WTC11 (cell line): ENCODE results near the gene OR10A4. TPM values are rescaled to one million over a fixed set of nuclear protein-coding genes. Genes with fewer than 3 reads are reported as not detected.
"Not testable (repeated sequence)": the region's sequence is repeated elsewhere in the genome, so short reads cannot be mapped to it uniquely, and the experiment has no call there.

ENCODE experiments used
- ATAC-seq: fragments of 200-7000 bp; cut with Tn5 transposase; 2 replicates; pipeline ENCODE4 v1.10.0; 2021; ENCODE audit warnings: mild to moderate bottlenecking, moderate library complexity
- CTCF ChIA-PET: fragments of 300-600 bp; sonication (Branson Sonifier 250); formaldehyde crosslinking; loops from one replicate; lab custom pipeline; 2021; ENCODE audit warnings: antibody characterized with exemption; lab: Charles Lee
- POLR2A ChIA-PET: fragments of 350-600 bp; sonication (Branson Sonifier 250); formaldehyde crosslinking; loops from one replicate; lab custom pipeline; 2021; ENCODE audit warnings: antibody characterized with exemption; lab: Charles Lee
- DNase-seq: peaks from one replicate; pipeline ENCODE4 v3.0.0; 2021; ENCODE audit warnings: low spot score
- H3K27ac Mint-ChIP-seq: 2 replicates; pipeline ENCODE4 v1.8.0; 2021; ENCODE audit warnings: mixed read lengths
- H3K27me3 Mint-ChIP-seq: 2 replicates; pipeline ENCODE4 v1.8.0; 2021; ENCODE audit warnings: low read depth, mild to moderate bottlenecking, moderate library complexity, mixed read lengths
- H3K36me3 Mint-ChIP-seq: 2 replicates; pipeline ENCODE4 v1.8.0; 2021; ENCODE audit warnings: mixed read lengths
- H3K4me1 Mint-ChIP-seq: 2 replicates; pipeline ENCODE4 v1.8.0; 2022; ENCODE audit warnings: mixed read lengths
- H3K4me3 Mint-ChIP-seq: 2 replicates; pipeline ENCODE4 v1.8.0; 2021; ENCODE audit warnings: mild to moderate bottlenecking, moderate library complexity, mixed read lengths
- H3K9me3 Mint-ChIP-seq: 2 replicates; pipeline ENCODE4 v1.8.0; 2021; ENCODE audit warnings: mixed read lengths
- EMX1 ChIP-seq: fragments of 250-450 bp; sonication (Bioruptor Pico); IDR thresholded peaks from 2 replicates; pipeline ENCODE4 v1.8.0; 2021; ENCODE audit warnings: mild to moderate bottlenecking
- HMGA2 ChIP-seq: fragments of 250-450 bp; sonication (Bioruptor Pico); IDR thresholded peaks from 2 replicates; pipeline ENCODE4 v1.4.0; 2021; ENCODE audit warnings: mild to moderate bottlenecking, moderate library complexity
- JUN ChIP-seq: sonication (generic); formaldehyde crosslinking; IDR thresholded peaks from 2 replicates; pipeline ENCODE4 v1.8.0; 2023; ENCODE audit warnings: mild to moderate bottlenecking, missing genetic modification reagents
- NFE2L1 ChIP-seq: sonication (generic); formaldehyde crosslinking; IDR thresholded peaks from 2 replicates; pipeline ENCODE4 v1.8.1; 2023; ENCODE audit warnings: missing genetic modification reagents
- ZNF121 ChIP-seq: sonication (generic); formaldehyde crosslinking; IDR thresholded peaks from 2 replicates; pipeline ENCODE4 v1.8.0; 2023; ENCODE audit warnings: missing genetic modification reagents
- ZNF263 ChIP-seq: sonication (generic); formaldehyde crosslinking; IDR thresholded peaks from 2 replicates; pipeline ENCODE4 v1.8.1; 2022; ENCODE audit warnings: low read depth, mild to moderate bottlenecking, moderate library complexity, missing genetic modification reagents
- ZNF396 ChIP-seq: fragments of 250-450 bp; sonication (Bioruptor Pico); IDR thresholded peaks from 2 replicates; pipeline ENCODE4 v1.8.0; 2021; ENCODE audit warnings: mild to moderate bottlenecking, moderate library complexity, borderline replicate concordance
- total RNA-seq: library from RNA; stranded (reverse); gene quantifications from 3 replicates; pipeline ENCODE4 v1.2.3, GENCODE V29; 2021
- TF ChIP-seq, protein P1 (sequence below): sonication (generic); formaldehyde crosslinking; IDR thresholded peaks from 2 replicates; pipeline ENCODE4 v1.8.1; 2022; ENCODE audit warnings: low read depth, mild to moderate bottlenecking, moderate library complexity, missing genetic modification reagents, borderline replicate concordance
- TF ChIP-seq, protein P2 (sequence below): sonication (generic); formaldehyde crosslinking; IDR thresholded peaks from 2 replicates; pipeline ENCODE4 v1.8.0; 2023; ENCODE audit warnings: missing genetic modification reagents, mild to moderate bottlenecking, borderline replicate concordance
- TF ChIP-seq, protein P3 (sequence below): sonication (generic); formaldehyde crosslinking; IDR thresholded peaks from 2 replicates; pipeline ENCODE4 v1.8.1; 2022; ENCODE audit warnings: mild to moderate bottlenecking, missing genetic modification reagents, moderate library complexity, borderline replicate concordance
- TF ChIP-seq, protein P4 (sequence below): sonication (generic); formaldehyde crosslinking; IDR thresholded peaks from 2 replicates; pipeline ENCODE4 v1.8.0; 2022; ENCODE audit warnings: mild to moderate bottlenecking, missing genetic modification reagents

Gene OR10A4
- total RNA-seq, 1 experiment from 2014 or later, result not detected

DNA sequence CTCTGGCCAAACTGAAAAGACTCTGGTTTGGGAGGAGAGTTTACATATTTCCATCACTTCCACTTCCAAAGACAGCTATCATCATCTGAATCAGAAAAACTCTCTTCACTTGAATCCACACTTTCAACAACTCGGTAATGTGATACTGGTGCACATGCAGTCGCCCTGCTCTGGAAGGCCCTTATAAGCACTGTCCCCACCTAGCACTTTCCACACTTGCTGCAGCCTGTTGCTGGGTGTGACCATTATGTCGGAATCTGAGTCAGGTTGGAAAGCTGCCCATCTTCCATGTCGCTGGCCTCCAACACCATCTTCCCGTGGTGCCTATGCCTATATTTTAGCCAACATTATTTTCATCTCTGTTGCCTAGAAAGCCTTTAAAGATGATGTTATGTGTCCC lies 32.1 kb upstream of the OR10A4 start:
- no peaks in the 10 kb centered on the region for H3K27me3 Mint-ChIP-seq
- H3K36me3 Mint-ChIP-seq, result peaks cover 3% of the 10 kb centered on the region; the same call in 1 of the 2 replicates
- ChIA-PET POLR2A (no interaction called here), CTCF (no interaction called here)
- H3K9me3 Mint-ChIP-seq, result peaks cover 43% of the 10 kb centered on the region
- ATAC-seq (no peak), DNase-seq (no peak)
- TF ChIP-seq NFE2L1 (no peak), JUN (CRISPR knock-in tag) (no peak), HMGA2 (no peak), ZNF121 (CRISPR knock-in tag) (no peak)
- TF ChIP-seq, protein P1, sequence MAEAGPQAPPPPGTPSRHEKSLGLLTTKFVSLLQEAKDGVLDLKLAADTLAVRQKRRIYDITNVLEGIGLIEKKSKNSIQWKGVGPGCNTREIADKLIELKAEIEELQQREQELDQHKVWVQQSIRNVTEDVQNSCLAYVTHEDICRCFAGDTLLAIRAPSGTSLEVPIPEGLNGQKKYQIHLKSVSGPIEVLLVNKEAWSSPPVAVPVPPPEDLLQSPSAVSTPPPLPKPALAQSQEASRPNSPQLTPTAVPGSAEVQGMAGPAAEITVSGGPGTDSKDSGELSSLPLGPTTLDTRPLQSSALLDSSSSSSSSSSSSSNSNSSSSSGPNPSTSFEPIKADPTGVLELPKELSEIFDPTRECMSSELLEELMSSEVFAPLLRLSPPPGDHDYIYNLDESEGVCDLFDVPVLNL (CRISPR knock-in tag), result no peak
- peaks cover 24% of the 10 kb centered on the region for H3K4me1 Mint-ChIP-seq
- no peak overlapping the region for H3K27ac Mint-ChIP-seq
- H3K4me3 Mint-ChIP-seq, result no peak overlapping the region

DNA sequence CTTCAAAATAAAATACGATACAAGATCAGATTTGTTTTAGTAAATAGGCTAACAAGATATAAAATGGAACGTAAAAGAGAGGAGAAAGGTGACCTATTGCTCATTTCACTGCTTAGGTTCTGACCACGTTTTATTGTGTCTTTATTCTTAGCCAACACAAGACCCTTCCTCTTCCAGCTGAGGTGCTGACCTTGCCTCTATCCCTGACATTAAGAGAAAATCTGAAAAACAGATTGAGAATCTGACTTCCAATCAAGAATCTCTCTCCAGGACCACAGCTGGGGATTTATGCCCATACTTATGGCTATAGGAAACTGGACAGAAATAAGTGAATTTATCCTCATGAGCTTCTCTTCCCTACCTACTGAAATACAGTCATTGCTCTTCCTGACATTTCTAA lies 31.0 kb upstream of the OR10A4 start, which contains the start of gene OR10A5:
Gene OR10A5, plus strand, starts transcription at position 301 of the 400 bp plus-strand sequence. Its CDS starts 0 bp downstream, at position 301.
- Mint-ChIP-seq H3K36me3 (peaks cover 4% of the 10 kb centered on the region; the same call in 1 of the 2 replicates), H3K9me3 (peaks cover 48% of the 10 kb centered on the region), H3K27ac (no peak within 1 kb of the TSS), H3K4me1 (peaks cover 24% of the 10 kb centered on the region), H3K4me3 (no peak within 1 kb of the TSS), H3K27me3 (no peaks in the 10 kb centered on the region)
- DNase-seq (no peak), ATAC-seq (no peak)
- CTCF ChIA-PET, result no interaction called here
- TF ChIP-seq ZNF263 (CRISPR knock-in tag), result no peak
- TF ChIP-seq, protein P2, sequence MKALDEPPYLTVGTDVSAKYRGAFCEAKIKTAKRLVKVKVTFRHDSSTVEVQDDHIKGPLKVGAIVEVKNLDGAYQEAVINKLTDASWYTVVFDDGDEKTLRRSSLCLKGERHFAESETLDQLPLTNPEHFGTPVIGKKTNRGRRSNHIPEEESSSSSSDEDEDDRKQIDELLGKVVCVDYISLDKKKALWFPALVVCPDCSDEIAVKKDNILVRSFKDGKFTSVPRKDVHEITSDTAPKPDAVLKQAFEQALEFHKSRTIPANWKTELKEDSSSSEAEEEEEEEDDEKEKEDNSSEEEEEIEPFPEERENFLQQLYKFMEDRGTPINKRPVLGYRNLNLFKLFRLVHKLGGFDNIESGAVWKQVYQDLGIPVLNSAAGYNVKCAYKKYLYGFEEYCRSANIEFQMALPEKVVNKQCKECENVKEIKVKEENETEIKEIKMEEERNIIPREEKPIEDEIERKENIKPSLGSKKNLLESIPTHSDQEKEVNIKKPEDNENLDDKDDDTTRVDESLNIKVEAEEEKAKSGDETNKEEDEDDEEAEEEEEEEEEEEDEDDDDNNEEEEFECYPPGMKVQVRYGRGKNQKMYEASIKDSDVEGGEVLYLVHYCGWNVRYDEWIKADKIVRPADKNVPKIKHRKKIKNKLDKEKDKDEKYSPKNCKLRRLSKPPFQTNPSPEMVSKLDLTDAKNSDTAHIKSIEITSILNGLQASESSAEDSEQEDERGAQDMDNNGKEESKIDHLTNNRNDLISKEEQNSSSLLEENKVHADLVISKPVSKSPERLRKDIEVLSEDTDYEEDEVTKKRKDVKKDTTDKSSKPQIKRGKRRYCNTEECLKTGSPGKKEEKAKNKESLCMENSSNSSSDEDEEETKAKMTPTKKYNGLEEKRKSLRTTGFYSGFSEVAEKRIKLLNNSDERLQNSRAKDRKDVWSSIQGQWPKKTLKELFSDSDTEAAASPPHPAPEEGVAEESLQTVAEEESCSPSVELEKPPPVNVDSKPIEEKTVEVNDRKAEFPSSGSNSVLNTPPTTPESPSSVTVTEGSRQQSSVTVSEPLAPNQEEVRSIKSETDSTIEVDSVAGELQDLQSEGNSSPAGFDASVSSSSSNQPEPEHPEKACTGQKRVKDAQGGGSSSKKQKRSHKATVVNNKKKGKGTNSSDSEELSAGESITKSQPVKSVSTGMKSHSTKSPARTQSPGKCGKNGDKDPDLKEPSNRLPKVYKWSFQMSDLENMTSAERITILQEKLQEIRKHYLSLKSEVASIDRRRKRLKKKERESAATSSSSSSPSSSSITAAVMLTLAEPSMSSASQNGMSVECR (CRISPR knock-in tag), result no peak
- TF ChIP-seq, protein P3, sequence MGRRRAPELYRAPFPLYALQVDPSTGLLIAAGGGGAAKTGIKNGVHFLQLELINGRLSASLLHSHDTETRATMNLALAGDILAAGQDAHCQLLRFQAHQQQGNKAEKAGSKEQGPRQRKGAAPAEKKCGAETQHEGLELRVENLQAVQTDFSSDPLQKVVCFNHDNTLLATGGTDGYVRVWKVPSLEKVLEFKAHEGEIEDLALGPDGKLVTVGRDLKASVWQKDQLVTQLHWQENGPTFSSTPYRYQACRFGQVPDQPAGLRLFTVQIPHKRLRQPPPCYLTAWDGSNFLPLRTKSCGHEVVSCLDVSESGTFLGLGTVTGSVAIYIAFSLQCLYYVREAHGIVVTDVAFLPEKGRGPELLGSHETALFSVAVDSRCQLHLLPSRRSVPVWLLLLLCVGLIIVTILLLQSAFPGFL (CRISPR knock-in tag), result no peak
- POLR2A ChIA-PET, result interaction anchor here (0.5 kb wide), 1 partner anchor 143 kb away, joined by 3 read pairs; no protein-coding TSS in a partner anchor

DNA sequence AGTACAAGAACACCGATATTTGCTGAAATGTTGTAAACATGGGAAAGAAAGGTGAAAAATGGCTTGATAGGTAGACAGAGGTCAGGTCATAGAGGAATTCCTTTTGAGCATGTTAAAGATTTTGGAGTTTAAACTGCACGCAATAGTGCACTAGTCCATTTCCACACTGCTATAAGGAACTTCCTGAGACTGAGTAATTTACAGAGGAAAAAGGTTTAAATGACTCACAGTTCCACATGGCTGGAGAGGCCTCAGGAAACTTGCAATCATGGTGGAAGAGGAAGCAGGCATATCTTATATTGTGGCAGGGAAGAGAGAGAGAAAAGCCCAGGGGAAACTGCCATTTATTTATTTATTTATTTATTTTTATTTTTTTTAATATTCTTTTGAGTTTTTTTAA lies 25.9 kb upstream of the OR10A4 start:
- Mint-ChIP-seq H3K4me3 (no peak overlapping the region), H3K27ac (no peak overlapping the region), H3K36me3 (peaks cover 21% of the 10 kb centered on the region), H3K27me3 (no peaks in the 10 kb centered on the region), H3K9me3 (peaks cover 65% of the 10 kb centered on the region), H3K4me1 (peaks cover 11% of the 10 kb centered on the region)
- TF ChIP-seq EMX1 (CRISPR knock-in tag) (no peak), ZNF396 (no peak)
- TF ChIP-seq, protein P4, sequence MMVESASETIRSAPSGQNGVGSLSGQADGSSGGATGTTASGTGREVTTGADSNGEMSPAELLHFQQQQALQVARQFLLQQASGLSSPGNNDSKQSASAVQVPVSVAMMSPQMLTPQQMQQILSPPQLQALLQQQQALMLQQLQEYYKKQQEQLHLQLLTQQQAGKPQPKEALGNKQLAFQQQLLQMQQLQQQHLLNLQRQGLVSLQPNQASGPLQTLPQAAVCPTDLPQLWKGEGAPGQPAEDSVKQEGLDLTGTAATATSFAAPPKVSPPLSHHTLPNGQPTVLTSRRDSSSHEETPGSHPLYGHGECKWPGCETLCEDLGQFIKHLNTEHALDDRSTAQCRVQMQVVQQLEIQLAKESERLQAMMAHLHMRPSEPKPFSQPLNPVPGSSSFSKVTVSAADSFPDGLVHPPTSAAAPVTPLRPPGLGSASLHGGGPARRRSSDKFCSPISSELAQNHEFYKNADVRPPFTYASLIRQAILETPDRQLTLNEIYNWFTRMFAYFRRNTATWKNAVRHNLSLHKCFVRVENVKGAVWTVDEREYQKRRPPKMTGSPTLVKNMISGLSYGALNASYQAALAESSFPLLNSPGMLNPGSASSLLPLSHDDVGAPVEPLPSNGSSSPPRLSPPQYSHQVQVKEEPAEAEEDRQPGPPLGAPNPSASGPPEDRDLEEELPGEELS (CRISPR knock-in tag), result no peak
- DNase-seq, result no peak
- CTCF ChIA-PET, result no interaction called here
- no peak for ATAC-seq
- POLR2A ChIA-PET, result no interaction called here

DNA sequence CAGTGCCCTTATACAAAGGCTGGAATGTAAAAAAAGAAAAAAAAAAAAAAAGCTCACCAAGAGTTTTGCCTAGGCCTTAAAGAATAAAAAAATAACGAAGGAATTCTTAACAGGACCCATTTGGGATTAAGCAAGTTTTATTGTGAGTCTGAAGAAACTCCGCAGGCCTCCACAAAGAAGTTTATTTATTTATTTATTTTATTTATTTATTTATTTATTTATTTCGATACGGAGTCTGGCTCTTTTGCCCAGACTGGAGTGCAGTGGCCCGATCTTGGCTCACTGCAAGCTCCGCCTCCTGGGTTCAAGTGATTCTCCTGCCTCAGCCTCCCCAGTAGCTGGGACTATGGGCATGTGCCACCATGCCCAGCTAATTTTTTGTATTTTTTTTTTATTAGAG lies 21.6 kb upstream of the OR10A4 start:
- DNase-seq, H3K27me3 Mint-ChIP-seq, H3K4me1 Mint-ChIP-seq, CTCF ChIA-PET, POLR2A ChIA-PET, H3K27ac Mint-ChIP-seq, ATAC-seq, H3K4me3 Mint-ChIP-seq: not testable (repeated sequence)
- peaks cover 24% of the 10 kb centered on the region for H3K36me3 Mint-ChIP-seq
- H3K9me3 Mint-ChIP-seq, result peaks cover 40% of the 10 kb centered on the region
